Embryonic facial prominence (tissue), 1 donor: ENCODE data around the gene EEF1AKMT3.
"Not testable (repeated sequence)": the region's sequence is repeated elsewhere in the genome, so short reads cannot be mapped to it uniquely, and the experiment has no call there.

Source experiments
- DNase-seq: peaks from one replicate; pipeline ENCODE4 v3.0.0-alpha.2; 2016; ENCODE audit errors: extremely low spot score

EEF1AKMT3 gene

DNA sequence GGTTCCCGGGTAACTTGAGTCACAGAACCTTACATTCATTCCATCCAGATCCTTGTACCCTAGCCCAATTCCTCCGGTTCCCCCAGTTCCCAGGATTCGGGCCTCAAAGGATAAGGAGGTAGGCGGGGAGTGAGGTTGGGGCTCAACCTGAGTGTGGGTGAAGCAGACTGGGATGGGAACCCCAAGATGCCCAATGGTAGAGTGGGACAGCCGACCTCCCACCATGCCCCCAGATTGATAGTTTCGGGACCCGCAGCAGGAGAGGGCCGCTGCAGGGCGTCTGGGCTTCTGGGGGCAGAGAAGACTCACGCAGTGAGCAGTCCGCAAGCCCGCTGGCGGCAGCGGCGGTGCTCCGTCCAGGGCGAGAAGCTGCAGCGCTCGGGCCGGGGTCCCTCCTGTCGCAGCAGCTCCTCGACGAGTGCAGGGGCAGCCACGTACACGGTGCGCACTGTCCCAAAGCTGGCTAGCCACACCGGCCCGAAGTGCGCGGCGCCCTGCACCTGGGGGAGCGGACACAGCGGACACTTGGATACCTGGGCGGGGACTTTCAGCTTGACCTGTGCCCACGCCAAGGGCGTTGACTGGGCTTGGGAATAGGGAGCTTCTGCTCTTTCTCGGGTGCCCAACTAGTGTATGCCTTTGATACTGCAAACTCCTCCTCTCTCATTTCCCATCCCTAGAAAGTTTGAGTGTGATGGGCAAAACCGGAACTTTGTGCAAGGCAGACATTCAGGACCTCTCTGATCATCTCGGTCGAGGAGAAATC lies 6.5 kb upstream of the EEF1AKMT3 start:
- no peak for DNase-seq

DNA sequence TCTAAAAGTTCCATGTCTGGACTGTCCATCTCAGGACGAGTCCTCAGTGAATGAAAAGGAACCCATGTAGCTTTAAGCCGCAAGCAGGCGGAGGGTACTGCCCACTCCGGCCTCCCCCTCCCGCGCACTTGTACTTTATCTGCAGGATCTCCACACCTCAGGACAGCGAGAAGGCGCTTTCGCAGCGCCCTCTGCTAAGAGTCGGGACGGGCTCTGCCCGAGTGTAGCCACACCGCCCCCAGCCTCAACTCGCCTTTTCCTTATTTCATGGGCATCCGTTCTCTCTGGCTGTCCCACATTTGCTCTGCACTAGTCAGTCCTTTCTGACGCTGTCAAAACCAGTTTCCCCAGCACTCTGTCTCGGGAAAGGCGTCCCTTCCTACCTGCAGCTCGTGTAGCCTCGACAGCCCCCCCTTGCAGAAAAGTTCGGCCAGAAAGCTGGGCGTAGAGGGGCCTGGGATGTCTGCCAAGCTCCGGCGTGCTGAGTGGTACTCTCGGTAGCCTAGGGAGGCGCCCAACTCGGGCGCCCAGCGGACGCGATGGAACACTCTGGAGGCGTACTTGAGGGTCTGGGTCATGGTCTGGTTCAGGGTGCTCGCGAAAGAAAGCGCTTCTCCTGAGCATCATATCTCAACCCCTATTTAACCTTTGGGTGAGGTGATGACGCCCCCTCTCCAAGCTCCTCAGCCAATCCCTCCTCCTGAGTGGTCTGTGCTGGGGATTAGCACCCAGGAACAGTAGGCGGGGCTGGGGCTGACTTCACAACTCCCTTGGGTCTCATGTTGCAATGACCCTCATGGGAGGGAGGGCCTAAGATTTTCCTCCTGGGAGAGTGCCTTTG lies 5.7 kb upstream of the EEF1AKMT3 start, which contains the start of gene CYP27B1:
Gene CYP27B1 (minus strand): TSS at position 615 of the 841 bp plus-strand sequence. CDS start 37 bp downstream, at position 578.
- no peak for DNase-seq

DNA sequence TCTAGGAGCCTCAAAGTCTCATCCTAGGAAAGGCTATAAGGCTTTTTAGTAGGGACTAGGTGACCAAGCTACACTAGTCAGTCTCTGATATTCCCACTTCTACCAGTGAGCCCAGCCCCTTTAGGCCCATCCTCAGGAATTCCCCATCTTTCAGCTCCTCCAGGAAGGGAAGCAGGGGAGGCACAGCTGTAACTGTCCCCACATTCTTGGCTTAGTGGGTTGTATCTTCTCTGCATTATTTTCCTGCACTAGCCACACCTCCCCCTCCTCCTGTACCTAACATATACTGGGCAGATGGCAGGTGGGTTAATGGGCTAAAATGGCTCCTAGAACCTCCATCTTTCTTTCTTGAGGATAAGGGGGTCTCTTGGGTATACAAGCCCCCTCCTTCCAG lies 5.1 kb upstream of the EEF1AKMT3 start:
- DNase-seq, result no peak

DNA sequence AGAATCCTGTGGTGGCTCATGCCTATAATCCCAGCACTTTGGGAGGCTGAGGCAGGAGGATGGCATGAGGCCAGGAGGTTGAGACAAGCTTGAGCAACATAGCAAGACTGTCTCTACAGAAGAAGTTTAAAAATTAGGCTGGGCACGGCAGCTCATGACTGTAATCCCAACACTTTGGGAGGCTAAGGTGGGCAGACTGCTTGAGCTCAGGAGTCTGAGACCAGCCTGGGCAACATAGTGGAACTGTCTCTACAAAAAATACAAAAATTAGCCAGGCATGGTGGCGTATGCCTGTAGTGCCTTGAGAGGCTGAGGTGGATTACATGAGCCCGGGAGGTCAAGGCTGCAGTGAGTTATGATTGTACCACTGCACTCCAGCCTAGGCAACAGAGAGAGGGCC lies 4.5 kb upstream of the EEF1AKMT3 start:
- DNase-seq, result no peak

DNA sequence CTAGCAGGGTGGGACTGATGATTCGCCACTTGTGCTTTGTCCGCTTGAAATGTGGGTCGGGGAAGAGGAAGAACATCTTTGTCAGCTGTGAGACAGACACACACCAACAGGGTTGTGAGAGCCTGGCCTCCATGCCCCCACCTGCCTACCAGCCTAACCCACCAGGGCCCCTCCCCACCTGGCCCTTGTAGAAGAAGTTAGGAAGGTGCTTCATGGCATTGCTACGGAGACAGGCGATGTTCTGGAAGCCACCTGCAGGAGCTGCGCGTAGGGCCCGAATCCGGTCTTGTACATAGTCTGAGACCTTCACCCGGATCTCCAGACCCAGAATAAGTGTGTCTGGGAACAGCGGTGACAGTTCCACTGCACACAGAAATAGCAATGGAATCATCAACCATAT lies 2.8 kb upstream of the EEF1AKMT3 start:
- DNase-seq, result no peak

DNA sequence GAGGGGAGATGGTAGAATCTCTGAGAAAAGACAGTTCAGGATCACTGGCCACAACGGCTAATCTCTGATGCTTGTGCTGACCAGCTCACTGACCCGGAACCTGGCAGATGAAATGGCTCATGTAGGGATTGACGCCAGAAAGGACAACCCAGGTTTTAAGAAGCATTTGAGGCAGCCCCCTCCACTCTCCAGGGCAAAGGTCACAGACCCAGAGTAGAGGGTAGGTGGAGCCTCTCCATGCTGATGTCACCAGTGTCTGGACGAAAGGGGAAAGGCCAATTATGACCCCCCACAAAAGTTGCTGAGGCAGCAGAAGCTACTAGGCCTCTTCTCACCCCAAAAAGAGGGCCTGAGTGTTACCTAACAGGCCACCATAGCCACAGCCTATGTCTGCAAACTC lies 1.7 kb upstream of the EEF1AKMT3 start:
- no peak for DNase-seq

DNA sequence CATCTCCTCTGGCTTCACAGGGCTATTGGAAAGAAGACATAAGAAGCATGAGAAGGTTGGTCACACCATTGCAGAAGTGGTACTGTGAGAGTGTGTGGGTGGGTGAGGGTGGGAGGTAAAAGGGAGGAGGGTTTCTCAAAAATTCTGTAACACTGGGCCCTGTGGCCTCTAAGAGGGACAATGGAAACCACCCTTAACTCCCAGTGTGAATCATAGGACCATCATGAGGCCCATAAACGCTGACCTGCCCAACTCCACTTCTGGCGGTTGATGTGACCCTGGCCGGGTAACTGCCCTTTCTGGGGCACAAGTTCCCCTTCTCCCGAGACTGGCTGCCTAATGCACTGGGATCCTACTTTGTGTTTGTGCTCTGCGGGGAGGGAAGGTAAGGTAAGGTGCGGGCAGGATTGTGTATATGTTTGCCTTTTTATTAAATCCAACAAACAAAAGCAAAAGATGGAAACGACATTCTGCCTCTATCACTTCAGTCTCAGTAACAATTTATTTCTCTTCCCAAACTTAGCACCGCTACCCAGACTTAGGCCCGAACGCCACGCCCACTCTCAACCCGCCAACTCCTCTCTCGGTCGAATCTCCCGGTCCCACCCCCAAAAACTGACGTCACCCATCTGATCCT lies 1.1 kb upstream of the EEF1AKMT3 start:
- peak; percentile 93 for DNase-seq

DNA sequence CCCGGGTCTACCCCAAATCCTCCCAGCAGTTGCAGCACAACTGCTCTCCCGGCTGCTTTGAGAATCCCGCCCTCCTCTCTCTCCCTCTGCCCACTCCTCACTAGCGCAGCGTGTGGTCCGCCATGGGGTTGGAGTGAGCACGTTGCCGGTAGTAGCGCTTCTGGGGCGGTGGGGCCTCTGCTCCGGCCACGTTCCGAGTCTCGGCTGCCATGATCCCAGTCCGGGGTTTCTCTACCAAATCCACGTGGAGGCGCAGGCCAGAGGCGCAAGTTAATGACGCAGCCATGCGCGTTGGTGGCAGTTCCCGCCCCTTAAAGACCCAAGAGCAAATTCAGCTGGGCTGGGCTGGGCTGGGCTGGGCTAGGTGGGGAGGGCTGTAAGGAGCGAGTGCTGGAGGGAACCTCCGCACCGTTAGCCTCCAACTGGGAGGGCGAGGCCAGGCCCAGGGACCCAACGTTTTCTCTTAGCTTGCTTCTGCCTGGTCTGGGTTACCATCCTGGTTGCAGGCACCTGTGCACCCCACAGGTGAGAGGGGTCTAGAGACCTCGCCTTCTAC lies 463 bp upstream of the EEF1AKMT3 start, which contains the start of gene METTL1:
Gene METTL1 (minus strand): TSS at position 233 of the 556 bp plus-strand sequence. CDS start 22 bp downstream, at position 211.
- peak; percentile 89 for DNase-seq

DNA sequence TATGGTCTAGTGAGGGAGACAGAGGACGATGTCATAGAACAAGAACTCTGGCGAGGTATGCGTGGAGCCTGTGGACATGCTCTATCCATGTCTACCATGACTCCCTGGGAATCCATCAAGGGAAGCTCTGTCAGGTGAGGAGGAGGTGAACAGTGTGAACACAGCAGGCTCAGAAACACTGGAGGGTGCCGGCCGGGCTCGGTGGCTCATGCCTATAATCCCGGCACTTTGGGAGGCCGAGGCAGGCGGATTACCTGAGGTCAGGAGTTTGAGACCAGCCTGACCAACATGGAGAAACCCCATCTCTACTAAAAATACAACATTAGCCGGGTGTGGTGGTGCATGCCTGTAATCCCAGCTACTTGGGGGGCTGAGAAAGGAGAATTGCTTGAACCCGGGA lies 2.2 kb downstream of the EEF1AKMT3 start:
- not testable (repeated sequence) for DNase-seq

DNA sequence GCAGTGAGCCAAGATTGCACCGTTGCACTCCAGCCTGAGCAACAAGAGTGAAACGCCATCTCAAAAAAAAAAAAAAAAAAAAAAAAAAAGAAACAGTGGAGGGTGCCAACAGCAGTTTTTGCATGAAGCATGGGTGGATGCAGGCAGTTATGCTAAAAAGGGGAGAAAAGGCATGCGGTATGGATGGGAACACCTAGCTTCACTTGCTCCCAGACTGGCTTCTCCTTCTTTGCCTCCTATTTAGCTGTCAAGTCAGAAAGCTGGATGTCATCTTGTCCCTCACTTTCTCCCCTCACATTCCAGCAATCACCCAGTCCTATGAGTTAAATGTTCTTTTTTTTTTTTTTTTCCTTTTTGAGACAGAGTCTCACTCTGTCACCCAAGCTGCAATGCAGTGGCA lies 2.6 kb downstream of the EEF1AKMT3 start:
- DNase-seq, result no peak

DNA sequence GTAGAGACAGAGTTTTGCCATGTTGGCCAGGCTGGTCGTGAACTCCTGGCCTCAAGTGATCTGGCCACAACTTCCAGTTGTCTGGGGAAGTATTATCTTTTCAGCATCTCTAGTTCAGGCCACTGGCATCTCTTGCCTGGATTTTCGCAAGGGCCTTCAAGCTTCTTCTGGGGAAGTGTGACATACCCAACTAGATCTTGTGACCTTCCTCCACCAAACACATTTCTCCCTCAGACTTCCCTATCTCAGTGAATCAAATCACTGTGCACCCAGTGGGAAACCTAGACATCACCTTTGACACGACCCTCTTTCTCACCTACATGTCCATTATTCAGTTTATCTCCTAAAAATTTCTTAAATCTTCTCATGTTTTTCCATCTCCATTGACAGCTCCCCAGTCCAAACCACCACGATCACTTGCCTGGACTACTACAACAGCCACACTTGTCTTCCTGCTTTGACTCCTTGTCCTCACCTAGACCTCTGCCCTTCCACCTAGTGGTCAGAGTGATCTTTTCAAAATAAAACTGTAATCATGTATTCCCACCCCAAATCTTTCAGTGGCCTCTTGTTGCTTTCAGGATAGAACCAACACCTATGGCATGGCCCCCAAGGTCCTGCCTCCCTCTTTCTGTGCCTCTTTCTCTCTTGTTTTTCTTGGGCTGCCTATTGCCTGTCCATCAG lies 3.3 kb downstream of the EEF1AKMT3 start:
- no peak for DNase-seq

DNA sequence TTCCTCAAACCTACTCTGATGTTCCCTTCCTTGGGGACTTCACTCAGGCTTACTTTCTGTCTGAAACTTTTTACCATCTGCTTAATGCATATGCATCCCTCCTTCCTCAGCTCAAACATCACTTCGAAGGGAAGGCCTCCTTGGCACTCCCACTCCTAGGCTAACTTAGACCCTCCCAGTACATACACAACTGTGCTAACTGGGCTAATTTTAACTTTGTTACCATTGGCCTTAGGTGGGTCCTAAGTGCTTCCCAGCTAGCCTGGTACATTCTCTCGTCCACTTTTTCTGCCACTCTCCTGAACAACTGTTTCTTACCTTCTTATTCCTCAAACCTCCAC lies 3.8 kb downstream of the EEF1AKMT3 start:
- DNase-seq, result no peak

DNA sequence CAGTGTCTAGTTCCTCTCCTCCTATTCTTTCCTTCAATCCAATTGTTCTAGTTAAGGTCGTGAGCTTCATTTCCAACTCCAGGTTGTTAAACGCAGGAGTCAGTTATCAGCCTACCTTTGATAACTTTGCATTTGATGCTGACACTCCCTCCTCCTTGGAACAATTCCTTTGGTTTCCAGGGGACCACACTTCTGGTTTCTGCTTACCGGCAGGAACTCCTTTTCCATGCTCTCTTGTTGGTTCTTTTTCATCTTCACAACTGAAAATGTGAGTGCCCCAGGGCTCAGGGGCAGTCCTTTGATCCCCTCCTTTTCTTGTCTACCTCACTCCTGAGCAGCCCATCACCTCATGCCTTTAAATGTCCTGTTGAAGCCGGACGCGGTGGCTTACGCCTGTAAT lies 5.0 kb downstream of the EEF1AKMT3 start:
- no peak for DNase-seq

DNA sequence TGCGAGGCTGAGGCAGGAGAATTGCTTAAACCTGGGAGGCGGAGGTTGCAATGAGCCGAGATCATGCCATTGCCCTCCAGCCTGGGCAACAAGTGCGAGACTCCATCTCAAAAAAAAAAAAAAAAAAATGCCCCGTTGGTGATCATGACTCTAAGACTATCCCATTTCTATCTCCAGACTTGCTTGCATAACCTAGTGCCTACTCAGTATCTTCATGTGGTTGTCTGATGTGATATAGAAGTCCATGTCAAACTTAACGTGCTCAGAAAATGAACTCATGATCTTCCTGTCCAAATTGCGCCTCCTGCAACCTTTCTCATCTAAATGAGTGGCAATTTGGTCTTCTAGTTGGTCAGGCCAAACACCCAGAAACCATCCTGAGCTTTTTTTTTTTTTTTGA lies 5.5 kb downstream of the EEF1AKMT3 start:
- no peak for DNase-seq

DNA sequence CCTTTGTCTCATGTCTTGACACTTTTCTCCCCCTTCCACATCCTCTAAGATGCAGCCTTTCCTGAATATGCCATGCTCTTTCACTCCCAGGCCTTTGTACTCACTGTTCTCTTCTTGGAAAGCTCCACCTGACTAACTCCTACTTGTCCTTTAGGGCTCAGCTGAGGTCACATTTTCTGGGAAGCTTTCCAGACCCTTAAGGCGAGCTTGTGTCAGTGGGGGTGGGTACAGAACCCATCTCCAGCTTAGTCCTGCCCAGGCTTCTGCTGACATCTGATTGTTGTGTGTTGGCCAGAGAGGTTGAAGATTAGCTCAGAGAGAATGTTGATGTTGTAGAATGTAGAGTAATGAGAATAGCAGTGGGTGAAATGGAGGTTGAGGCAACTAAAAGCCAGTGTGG lies 7.3 kb downstream of the EEF1AKMT3 start:
- no peak for DNase-seq

DNA sequence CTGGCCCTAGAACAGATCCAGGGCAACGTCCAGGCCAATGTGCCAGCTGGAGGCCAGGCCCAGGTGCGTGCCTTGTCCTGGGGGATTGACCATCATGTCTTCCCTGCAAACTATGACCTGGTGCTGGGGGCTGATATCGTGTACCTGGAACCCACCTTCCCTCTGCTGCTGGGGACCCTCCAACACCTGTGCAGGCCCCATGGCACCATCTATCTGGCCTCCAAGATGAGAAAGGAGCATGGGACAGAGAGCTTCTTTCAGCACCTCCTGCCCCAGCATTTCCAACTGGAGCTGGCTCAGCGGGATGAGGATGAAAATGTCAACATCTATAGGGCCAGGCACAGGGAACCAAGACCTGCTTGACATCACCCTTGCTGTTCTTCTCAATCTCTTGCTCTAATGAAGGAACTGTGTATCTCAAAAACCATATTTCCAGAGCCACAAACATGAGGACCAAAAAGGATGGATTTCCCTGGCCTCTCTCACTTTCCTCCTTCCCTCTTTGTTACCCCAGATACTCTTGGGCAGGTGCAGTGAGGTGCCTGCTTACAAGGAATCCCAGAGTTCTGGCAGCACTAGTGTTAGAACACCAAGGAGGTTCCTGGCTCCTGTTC lies 8.0 kb downstream of the EEF1AKMT3 start:
- DNase-seq, result no peak

DNA sequence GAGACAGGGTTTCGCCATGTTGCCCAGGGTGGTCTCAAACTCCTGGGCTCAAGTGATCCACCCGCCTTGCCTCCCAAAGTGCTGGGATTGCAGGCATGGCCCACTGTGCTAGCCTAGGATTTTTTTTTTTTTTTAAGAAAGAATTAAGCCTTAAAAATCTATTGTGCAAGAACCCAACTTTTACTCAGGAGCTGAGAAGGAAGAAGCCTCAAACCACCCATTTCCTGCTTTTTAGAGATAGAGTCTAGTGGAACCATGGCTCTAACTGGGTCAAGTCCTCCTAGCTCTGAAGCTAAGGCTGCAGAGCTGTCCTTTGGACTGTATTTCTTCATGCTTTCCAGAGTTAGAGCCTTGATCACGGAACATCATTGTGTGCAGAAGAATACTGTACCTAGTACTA lies 8.8 kb downstream of the EEF1AKMT3 start:
- no peak for DNase-seq

DNA sequence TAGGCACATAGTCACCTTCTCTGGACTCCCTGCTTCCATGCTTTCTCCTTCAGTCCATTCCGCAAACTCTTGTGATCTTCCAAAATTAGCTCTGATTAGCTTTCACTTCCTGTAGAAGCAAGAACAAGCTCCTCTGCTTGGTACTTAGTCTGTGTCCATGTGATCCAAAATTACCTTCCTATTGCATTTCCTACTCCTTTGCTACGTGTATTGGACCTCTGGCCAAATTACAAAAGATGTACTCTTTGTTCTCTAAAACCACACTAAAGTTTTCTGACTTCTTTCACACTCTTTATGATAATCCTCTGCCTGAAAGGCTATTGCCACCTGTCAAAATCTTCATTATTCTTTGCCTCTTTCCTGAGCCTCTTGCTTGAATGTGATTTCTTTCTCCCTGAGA lies 9.4 kb downstream of the EEF1AKMT3 start:
- no peak for DNase-seq

DNA sequence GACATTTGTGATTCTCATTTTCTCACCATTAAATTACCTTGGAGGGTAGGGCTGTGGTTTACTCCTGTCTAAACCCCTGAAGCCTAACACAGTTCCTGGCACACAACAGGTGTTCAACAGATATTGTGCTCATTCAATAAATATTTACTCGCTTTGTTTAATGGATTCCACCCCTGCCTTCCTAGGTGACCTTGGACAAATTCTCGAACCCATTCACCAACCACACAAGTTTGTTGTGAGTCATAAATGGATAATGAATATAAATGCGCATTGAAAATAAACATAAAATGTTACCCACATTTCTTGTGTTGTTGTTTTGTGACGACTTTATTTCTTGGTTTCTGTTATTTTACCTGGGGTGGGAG lies 9.8 kb downstream of the EEF1AKMT3 start:
- no peak for DNase-seq

DNA sequence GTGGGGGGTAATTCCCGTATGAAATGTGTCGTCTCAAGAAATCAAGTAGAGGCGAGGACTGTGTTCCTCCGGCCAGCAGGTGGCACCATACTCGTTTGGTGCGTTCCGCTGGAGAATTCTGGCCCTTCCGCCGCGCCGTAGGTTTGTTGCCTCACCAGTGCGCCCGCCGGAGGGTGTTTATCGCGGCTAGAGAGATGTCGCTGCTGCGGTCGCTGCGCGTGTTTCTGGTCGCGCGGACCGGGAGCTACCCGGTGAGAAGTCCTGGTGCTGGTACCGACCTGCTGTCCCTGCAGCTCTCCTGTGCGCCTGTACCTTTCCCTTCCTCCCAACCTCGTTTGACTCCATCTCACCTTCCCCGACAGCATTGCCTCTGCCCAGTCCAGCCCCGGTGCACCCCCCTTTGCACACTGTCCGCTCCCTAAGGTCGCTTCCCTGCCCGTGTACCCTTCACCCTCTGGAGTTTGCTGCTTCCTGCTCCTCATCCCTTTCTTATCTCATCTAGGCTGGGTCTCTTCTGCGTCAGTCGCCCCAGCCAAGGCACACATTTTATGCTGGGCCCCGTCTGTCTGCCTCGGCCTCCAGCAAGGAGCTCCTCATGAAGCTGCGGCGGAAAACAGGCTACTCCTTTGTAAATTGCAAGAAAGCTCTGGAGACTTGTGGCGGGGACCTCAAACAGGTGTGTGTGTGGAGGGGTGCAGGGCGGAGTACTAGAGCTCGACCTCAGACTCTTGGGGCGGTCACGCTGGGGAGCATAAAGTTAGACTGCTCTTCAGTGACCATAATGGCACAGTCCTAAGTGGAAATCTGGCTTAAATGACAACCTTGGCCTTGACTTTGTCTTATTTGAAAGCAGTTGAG lies 10.4 kb downstream of the EEF1AKMT3 start, which contains the start of gene TSFM:
Gene TSFM (plus strand): TSS at position 180 of the 858 bp plus-strand sequence. CDS start 15 bp downstream, at position 195.
- peak; percentile 88 for DNase-seq
